Panc1 (cell line): ENCODE results near the gene EMC1. TPM values are rescaled to one million over a fixed set of nuclear protein-coding genes. Genes with fewer than 3 reads are reported as not detected.
"Not testable (repeated sequence)": the region's sequence is repeated elsewhere in the genome, so short reads cannot be mapped to it uniquely, and the experiment has no call there.

ENCODE experiments used
- ATAC-seq: fragments of 200-7000 bp; cut with Tn5 transposase; 2 replicates; pipeline ENCODE4 v1.9.1; 2020; ENCODE audit warnings: mild to moderate bottlenecking, moderate library complexity
- BruUV-seq: library from RNA; stranded (reverse); fragments of 400-500 nt; replicated peaks from 2 replicates; lab custom pipeline; 2021; lab: Mats Ljungman, UMichigan
- CTCF ChIA-PET: fragments of 300-600 bp; sonication (Branson Sonifier 250); formaldehyde crosslinking; loops from one replicate; lab custom pipeline; 2022; ENCODE audit warnings: antibody characterized with exemption; lab: Charles Lee
- POLR2A ChIA-PET: fragments of 300-600 bp; sonication (Branson Sonifier 250); formaldehyde crosslinking; loops from one replicate; lab custom pipeline; 2022; ENCODE audit warnings: antibody characterized with exemption; lab: Charles Lee
- DNase-seq: peaks from one replicate; pipeline ENCODE4 v3.0.0-alpha.2; 2010; ENCODE audit warnings: low read depth, low spot score
- H3K27ac ChIP-seq: 2 replicates; pipeline ENCODE4 v1.5.1; 2011; ENCODE audit warnings: mild to moderate bottlenecking, low read length, inconsistent platforms
- H3K27me3 ChIP-seq: fragments of 200-500 bp; sonication (Bioruptor generic); 2 replicates; pipeline ENCODE4 v1.6.0; 2014; ENCODE audit warnings: low read length, inconsistent platforms; ENCODE audit not compliant: control insufficient read depth, insufficient read depth
- H3K36me3 ChIP-seq: fragments of 200-500 bp; sonication (Bioruptor generic); 2 replicates; pipeline ENCODE4 v1.5.1; 2014; ENCODE audit warnings: inconsistent platforms, mild to moderate bottlenecking, low read length, moderate library complexity; ENCODE audit not compliant: control insufficient read depth, insufficient read depth
- H3K4me1 ChIP-seq: 2 replicates; pipeline ENCODE4 v1.5.1; 2011; ENCODE audit warnings: inconsistent platforms, mild to moderate bottlenecking, low read length, moderate library complexity; ENCODE audit not compliant: control insufficient read depth, insufficient read depth
- H3K4me3 ChIP-seq, 2 experiments: 2 replicates each; pipeline ENCODE4 v1.5.1; 2011 to 2012; ENCODE audit warnings: low read depth in 2 of 2, low read length in 2 of 2, mild to moderate bottlenecking in 2 of 2, inconsistent platforms in 1 of 2, moderate library complexity in 1 of 2
- H3K9me3 ChIP-seq: fragments of 200-500 bp; sonication (Bioruptor generic); 2 replicates; pipeline ENCODE4 v1.5.1; 2014; ENCODE audit warnings: low read depth, mild to moderate bottlenecking, inconsistent platforms, low read length, moderate library complexity; ENCODE audit not compliant: control insufficient read depth, insufficient read depth
- CTCF ChIP-seq: fragments of 450-650 bp; IDR thresholded peaks from 2 replicates; pipeline ENCODE4 v1.5.1; 2017; ENCODE audit warnings: mild to moderate bottlenecking
- POLR2AphosphoS5 ChIP-seq: IDR thresholded peaks from 2 replicates; pipeline ENCODE4 v1.6.1; 2012; ENCODE audit warnings: mild to moderate bottlenecking, low read depth, low read length, moderate library complexity
- REST ChIP-seq, 2 experiments: IDR thresholded peaks; 2 replicates each; pipeline ENCODE4 v1.6.1; 2011 to 2012; ENCODE audit warnings: low read depth in 2 of 2, control low read depth in 1 of 2, low read length in 1 of 2, mild to moderate bottlenecking in 1 of 2, moderate library complexity in 1 of 2; ENCODE audit not compliant: insufficient read depth in 1 of 2
- SIN3A ChIP-seq: IDR thresholded peaks from 2 replicates; pipeline ENCODE4 v1.6.1; 2012; ENCODE audit warnings: low read depth, mild to moderate bottlenecking, low read length, moderate library complexity, borderline replicate concordance; ENCODE audit not compliant: insufficient read depth
- TCF7L2 ChIP-seq: IDR thresholded peaks from 2 replicates; pipeline ENCODE4 v1.6.1; 2011; ENCODE audit warnings: mild to moderate bottlenecking, low read depth, low read length, inconsistent platforms
- in situ Hi-C: cut with HindIII; loops from 2 replicates; pipeline ENCODE4 v1.10.0; 2016; ENCODE audit warnings: low sequenced_read_pairs, low pct_unique_long_range_greater_than_20kb
- intact Hi-C: fragments of 100-400 bp; cut with micrococcal nuclease; formaldehyde crosslinking; loops from one replicate; pipeline ENCODE4 v1.10.0; 2022; ENCODE audit not compliant: unreplicated experiment
- total RNA-seq: library from RNA; stranded (reverse); gene quantifications from one replicate; pipeline ENCODE4 v1.2.1, GENCODE V29; 2021; ENCODE audit not compliant: unreplicated experiment

The EMC1 gene
- total RNA-seq, 1 experiment from 2014 or later = 103 TPM

GRCh38 chr1:19289244-19289643 lies 37.9 kb upstream of the EMC1 start:
- no peaks in the 10 kb centered on the region for H3K27me3 ChIP-seq
- ChIA-PET POLR2A (no interaction called here), CTCF (no interaction called here)
- intact Hi-C loops = no loop called here
- H3K4me1 ChIP-seq = peaks cover 5% of the 10 kb centered on the region; the same call in 1 of the 2 replicates
- no peaks in the 10 kb centered on the region for H3K9me3 ChIP-seq
- H3K27ac ChIP-seq = peak overlapping the region; percentile 40; the same call in 1 of the 2 replicates
- no peak for TF ChIP-seq TCF7L2
- no peak for TF ChIP-seq POLR2AphosphoS5
- TF ChIP-seq REST (IDR thresholded peaks at IDR 0.05; ENCODE audit: insufficient read depth in 1 of 2, low read depth in 2 of 2, low read length in 1 of 2) = no peak
- no peak for TF ChIP-seq SIN3A
- TF ChIP-seq CTCF = no peak
- H3K36me3 ChIP-seq = no peaks in the 10 kb centered on the region
- no peak for DNase-seq
- BruUV-seq = no TSS peak
- no peak for ATAC-seq
- in situ Hi-C loops = no loop called here
- peak overlapping the region; percentile 39 to 60 for H3K4me3 ChIP-seq

- in situ Hi-C loops, POLR2A ChIA-PET, DNase-seq, H3K27me3 ChIP-seq, H3K9me3 ChIP-seq, H3K36me3 ChIP-seq, intact Hi-C loops, CTCF ChIA-PET, BruUV-seq, H3K4me1 ChIP-seq: not testable (repeated sequence)
- H3K4me3 ChIP-seq = peak within 1 kb of the TSS; percentile 39 to 60
- H3K27ac ChIP-seq = peak within 1 kb of the TSS; percentile 40; the same call in 1 of the 2 replicates
- ATAC-seq = peak; percentile 92
These were observed 37.3 kb upstream of the EMC1 start, which contains the start of gene AKR7A3 for GRCh38 chr1:19288324-19289241. Gene AKR7A3 (minus strand): TSS chr1:19288770. CDS start chr1:19288709, 61 bp downstream.
